ENCODE measurements around the gene FAM174C. TPM values are rescaled to one million over a fixed set of nuclear protein-coding genes. Genes with fewer than 3 reads are reported as not detected.
"Not testable (repeated sequence)": the region's sequence is repeated elsewhere in the genome, so short reads cannot be mapped to it uniquely, and the experiment has no call there.

Gene FAM174C
- total RNA-seq, 1 donor from 2014 or later, result 32.7 TPM

DNA sequence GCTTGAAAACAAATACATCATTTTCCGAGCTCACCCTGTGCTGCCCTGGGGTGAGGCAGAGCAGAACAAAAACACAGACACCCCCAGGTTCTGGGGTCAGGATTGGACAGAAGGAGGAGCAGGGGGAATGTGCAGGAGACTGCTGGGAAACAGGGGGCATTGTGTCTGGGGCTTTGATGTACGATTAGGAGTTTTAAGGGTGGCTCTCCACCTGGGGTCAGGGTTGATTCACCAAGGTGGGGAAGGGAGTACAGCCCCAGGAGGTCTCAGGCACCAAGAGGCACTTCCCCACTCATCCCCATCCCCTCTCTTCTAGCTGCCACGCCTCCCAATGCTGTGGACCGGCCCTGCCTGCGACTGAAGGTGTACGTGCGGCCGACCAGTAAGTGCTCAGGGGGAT is 22.9 kb downstream of the FAM174C start:
- TF ChIP-seq, protein P1, sequence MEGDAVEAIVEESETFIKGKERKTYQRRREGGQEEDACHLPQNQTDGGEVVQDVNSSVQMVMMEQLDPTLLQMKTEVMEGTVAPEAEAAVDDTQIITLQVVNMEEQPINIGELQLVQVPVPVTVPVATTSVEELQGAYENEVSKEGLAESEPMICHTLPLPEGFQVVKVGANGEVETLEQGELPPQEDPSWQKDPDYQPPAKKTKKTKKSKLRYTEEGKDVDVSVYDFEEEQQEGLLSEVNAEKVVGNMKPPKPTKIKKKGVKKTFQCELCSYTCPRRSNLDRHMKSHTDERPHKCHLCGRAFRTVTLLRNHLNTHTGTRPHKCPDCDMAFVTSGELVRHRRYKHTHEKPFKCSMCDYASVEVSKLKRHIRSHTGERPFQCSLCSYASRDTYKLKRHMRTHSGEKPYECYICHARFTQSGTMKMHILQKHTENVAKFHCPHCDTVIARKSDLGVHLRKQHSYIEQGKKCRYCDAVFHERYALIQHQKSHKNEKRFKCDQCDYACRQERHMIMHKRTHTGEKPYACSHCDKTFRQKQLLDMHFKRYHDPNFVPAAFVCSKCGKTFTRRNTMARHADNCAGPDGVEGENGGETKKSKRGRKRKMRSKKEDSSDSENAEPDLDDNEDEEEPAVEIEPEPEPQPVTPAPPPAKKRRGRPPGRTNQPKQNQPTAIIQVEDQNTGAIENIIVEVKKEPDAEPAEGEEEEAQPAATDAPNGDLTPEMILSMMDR (IDR thresholded peaks at IDR 0.05), result no peak
- Mint-ChIP-seq H3K27ac (ENCODE audit: unreplicated experiment) (no peak overlapping the region), H3K36me3 (ENCODE audit: low read depth) (no peaks in the 10 kb centered on the region), H3K4me3 (ENCODE audit: unreplicated experiment) (no peak overlapping the region), H3K27me3 (ENCODE audit: low read depth) (no peaks in the 10 kb centered on the region), H3K9me3 (ENCODE audit: low read depth) (no peaks in the 10 kb centered on the region), H3K4me1 (ENCODE audit: low read depth) (no peaks in the 10 kb centered on the region)
- no peak for DNase-seq (ENCODE audit: low spot score)

DNA sequence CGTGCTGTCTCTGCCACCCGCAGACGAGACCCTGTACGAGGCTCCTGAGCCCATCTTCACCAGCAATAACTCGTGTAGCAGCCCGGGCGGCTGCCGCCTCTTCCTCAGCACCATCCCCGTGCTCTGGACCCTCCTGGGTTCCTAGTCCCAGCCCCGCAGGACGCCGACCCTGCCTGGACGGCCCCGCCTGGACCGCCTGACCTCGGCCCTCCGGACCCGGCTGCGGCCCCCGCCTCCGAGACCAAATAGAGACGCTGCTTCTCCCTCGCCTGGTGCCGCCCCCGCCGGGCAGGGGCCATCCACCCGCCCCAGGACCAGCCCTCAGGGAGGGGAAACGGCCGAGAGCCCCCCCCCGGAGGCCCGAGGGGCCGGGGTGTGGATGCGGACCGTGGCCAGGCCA is 24.5 kb downstream of the FAM174C start:
- Mint-ChIP-seq H3K9me3 (ENCODE audit: low read depth) (no peaks in the 10 kb centered on the region), H3K36me3 (ENCODE audit: low read depth) (no peaks in the 10 kb centered on the region), H3K4me3 (ENCODE audit: unreplicated experiment) (no peak overlapping the region), H3K27ac (ENCODE audit: unreplicated experiment) (no peak overlapping the region), H3K27me3 (ENCODE audit: low read depth) (no peaks in the 10 kb centered on the region), H3K4me1 (ENCODE audit: low read depth) (no peaks in the 10 kb centered on the region)
- TF ChIP-seq, protein P1 (IDR thresholded peaks at IDR 0.05), result no peak
- DNase-seq (ENCODE audit: low spot score), result no peak

DNA sequence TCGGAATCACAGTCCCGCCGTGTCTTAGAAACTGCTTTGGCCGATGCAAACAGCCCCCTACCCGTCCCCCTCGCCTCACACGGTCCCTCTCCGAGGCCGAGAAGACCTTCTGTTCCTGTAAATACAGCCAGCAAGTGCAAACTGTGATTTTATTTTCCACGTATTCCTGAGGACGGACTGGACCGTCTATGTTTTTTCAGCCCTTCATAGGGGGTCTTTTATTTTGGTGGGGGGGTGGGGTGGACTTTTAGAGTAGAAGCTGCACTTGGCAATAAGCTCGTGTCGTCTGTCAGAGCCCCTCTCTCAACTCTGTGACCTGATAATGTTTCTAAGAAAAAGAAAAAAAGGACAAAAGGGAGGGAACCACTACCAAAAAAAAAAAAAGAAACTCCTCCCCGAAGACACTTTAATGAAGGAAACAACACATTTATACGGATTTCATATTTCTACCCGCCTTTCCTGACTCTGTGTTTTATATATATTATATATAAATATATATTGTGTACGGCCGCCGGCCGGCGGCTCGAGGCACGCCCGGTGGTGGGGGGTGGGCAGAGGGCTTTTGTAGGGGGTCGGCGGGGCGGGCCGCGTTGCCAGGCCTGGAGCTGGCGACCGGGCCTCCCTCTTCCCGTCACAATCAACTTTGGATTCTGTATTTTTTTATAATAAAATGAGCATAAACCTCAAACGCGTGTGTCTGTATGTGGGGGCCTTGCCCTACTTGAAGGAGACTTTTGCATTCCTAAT is 25.6 kb downstream of the FAM174C start:
- no peaks in the 10 kb centered on the region for H3K4me1 Mint-ChIP-seq (ENCODE audit: low read depth)
- no peak overlapping the region for H3K4me3 Mint-ChIP-seq (ENCODE audit: unreplicated experiment)
- H3K36me3 Mint-ChIP-seq (ENCODE audit: low read depth), result no peaks in the 10 kb centered on the region
- H3K27ac Mint-ChIP-seq (ENCODE audit: unreplicated experiment), result no peak overlapping the region
- H3K9me3 Mint-ChIP-seq (ENCODE audit: low read depth), result no peaks in the 10 kb centered on the region
- DNase-seq (ENCODE audit: low spot score), result no peak
- H3K27me3 Mint-ChIP-seq (ENCODE audit: low read depth), result no peaks in the 10 kb centered on the region
- TF ChIP-seq, protein P1 (IDR thresholded peaks at IDR 0.05), result no peak

DNA sequence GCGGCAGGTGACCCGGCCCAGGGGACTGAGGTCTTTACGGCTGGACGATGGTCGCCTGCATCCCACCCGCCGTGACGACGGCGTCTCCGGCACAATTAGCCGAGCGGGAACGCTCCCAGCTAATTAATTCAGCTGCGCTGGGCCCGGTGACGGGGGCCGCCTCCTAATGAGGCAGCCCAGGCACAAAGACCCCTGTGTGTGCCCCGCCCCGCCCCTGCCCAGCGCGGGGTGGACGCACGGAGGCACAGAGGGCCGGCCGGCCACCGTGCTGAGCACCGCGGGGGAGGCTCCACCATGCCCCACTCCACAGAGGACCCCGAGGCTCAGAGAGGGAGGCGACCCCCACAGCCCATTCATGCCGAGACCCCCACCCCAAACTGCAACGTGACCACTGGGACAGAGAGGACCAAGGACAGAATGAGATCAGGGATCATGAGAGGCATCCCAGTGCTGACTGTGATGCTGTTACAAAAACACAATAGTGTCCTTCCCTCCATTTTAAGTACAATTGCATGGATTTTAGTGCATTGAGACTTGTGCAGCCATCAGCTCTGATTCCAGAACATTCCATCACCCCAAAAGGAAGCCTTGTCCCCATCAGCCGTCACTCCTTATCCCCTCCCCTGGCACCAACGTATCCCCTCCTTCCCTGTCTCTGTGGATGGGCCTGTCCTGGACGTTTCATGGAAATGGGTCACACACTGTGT is 27.4 kb downstream of the FAM174C start:
- H3K36me3 Mint-ChIP-seq (ENCODE audit: low read depth), result no peaks in the 10 kb centered on the region
- DNase-seq (ENCODE audit: low spot score), result no peak
- H3K4me3 Mint-ChIP-seq (ENCODE audit: unreplicated experiment), result no peak overlapping the region
- no peaks in the 10 kb centered on the region for H3K4me1 Mint-ChIP-seq (ENCODE audit: low read depth)
- H3K9me3 Mint-ChIP-seq (ENCODE audit: low read depth), result no peaks in the 10 kb centered on the region
- H3K27ac Mint-ChIP-seq (ENCODE audit: unreplicated experiment), result no peak overlapping the region
- no peaks in the 10 kb centered on the region for H3K27me3 Mint-ChIP-seq (ENCODE audit: low read depth)
- TF ChIP-seq, protein P1 (IDR thresholded peaks at IDR 0.05), result no peak

DNA sequence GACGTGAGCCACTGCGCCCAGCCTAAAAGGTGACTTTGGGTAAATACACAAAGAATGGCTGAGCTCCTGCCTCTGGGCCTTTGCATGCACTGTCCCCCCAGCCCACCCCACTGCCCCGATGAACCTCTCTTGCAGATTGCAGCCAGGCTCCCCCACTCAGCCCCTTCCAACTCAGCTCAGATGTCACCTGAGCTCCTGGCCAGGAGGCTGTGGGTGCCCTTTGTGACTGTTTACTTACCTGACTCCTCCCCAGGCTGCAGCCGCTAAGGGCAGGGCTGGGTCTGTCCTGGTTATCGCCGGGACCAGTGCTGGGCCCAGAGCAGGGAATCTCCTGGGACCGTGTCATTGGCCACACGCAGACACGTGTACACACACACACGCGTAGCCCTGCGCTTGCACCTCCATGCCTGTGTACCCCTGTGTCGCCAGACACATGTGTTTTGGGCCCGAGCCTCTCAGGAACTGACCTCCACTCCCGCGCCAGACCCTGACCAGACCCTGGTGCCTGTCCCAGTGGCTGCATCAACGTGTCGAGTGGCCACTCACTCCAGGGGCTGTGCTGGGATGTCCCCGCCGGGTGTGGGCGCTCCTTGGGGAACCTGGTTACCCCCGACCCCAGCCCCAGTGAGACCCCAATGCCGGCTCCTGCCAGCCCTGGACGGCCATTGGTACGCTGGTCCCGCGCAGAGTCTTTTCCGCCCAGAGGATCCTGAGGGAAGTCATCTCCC is 29.0 kb downstream of the FAM174C start:
- H3K36me3 Mint-ChIP-seq (ENCODE audit: low read depth), result no peaks in the 10 kb centered on the region
- no peak overlapping the region for H3K27ac Mint-ChIP-seq (ENCODE audit: unreplicated experiment)
- no peak overlapping the region for H3K4me3 Mint-ChIP-seq (ENCODE audit: unreplicated experiment)
- DNase-seq (ENCODE audit: low spot score), result no peak
- no peaks in the 10 kb centered on the region for H3K4me1 Mint-ChIP-seq (ENCODE audit: low read depth)
- H3K9me3 Mint-ChIP-seq (ENCODE audit: low read depth), result no peaks in the 10 kb centered on the region
- no peaks in the 10 kb centered on the region for H3K27me3 Mint-ChIP-seq (ENCODE audit: low read depth)
- TF ChIP-seq, protein P1 (IDR thresholded peaks at IDR 0.05), result no peak

DNA sequence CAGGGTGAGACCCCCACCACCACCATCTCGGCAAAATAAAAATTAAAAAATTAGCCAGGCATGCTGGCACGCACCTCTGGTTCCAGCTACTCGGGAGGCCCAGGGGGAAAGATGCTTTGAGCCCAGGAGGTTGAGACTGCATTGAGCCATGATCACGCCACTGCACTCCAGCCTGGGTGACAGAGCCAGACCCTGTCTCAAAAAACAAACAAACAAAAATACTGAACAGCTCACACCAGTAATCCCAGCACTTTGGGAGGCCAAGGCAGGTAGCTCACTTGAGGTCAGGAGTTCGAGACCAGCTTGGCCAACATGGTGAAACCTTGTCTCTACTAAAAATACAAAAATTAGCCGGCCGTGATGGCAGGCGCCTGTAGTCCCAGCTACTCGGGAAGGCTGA is 30.0 kb downstream of the FAM174C start:
- not testable (repeated sequence) for H3K9me3 Mint-ChIP-seq (ENCODE audit: low read depth); H3K27me3 Mint-ChIP-seq (ENCODE audit: low read depth); H3K4me3 Mint-ChIP-seq (ENCODE audit: unreplicated experiment); DNase-seq (ENCODE audit: low spot score); H3K27ac Mint-ChIP-seq (ENCODE audit: unreplicated experiment); H3K36me3 Mint-ChIP-seq (ENCODE audit: low read depth); H3K4me1 Mint-ChIP-seq (ENCODE audit: low read depth)

Measured in chondrocyte (in vitro differentiated cells).